Upper lobe of left lung (tissue), 4 donors: ENCODE results near the gene TUB.

Experiments
- EP300 ChIP-seq, 4 donors: sonication (generic); formaldehyde crosslinking; IDR thresholded peaks; one replicate each; pipeline ENCODE4 v1.5.1; 2017; ENCODE audit warnings: antibody characterized with exemption in 4 of 4, control low read depth in 2 of 4
- POLR2A ChIP-seq, 4 donors: fragments of 450-650 bp; IDR thresholded peaks; one replicate each; pipeline ENCODE4 v1.5.1; 2016 to 2017; ENCODE audit warnings: antibody characterized with exemption in 4 of 4, mild to moderate bottlenecking in 2 of 4
- POLR2AphosphoS5 ChIP-seq, 2 donors: sonication (generic); formaldehyde crosslinking; IDR thresholded peaks; one replicate each; pipeline ENCODE4 v1.5.1; 2017; ENCODE audit warnings: antibody characterized with exemption in 2 of 2

- TF ChIP-seq POLR2AphosphoS5 (IDR thresholded peaks at IDR 0.05) (no peak), POLR2A (IDR thresholded peaks at IDR 0.05) (no peak), EP300 (IDR thresholded peaks at IDR 0.05) (no peak)
Measured at GRCh38 chr11:8081591-8082250, 710 bp downstream of the TUB start.
